SK-N-SH (cell line): ENCODE data around the gene RBMS3. TPM values are rescaled to one million over a fixed set of nuclear protein-coding genes. Genes with fewer than 3 reads are reported as not detected.

Experiments used
- CTCF ChIA-PET: fragments of 300-600, 350-600 bp; formaldehyde crosslinking; extraction: SDS; loops from one replicate; lab custom pipeline; 2021; lab: Yijun Ruan, JAX
- POLR2A ChIA-PET: fragments of 350-600 bp; sonication (Branson Sonifier 250); formaldehyde crosslinking; extraction: SDS; loops from one replicate; lab custom pipeline; 2020; ENCODE audit warnings: antibody characterized with exemption, inconsistent platforms; lab: Yijun Ruan, JAX
- DNase-seq: peaks from one replicate; pipeline ENCODE4 v3.0.0; 2012
- H2AFZ ChIP-seq: fragments of 200-600 bp; sonication (generic); 2 replicates; pipeline ENCODE4 v1.8.1; 2016; ENCODE audit warnings: antibody characterized with exemption, mild to moderate bottlenecking, low read depth
- H3F3A ChIP-seq: fragments of 200-600 bp; sonication (generic); replicated peaks from 2 replicates; pipeline ENCODE3; 2016; ENCODE audit warnings: antibody characterized with exemption, mild to moderate bottlenecking; ENCODE audit not compliant: insufficient read depth
- H3K27ac ChIP-seq, 2 experiments: fragments of 200-500 bp in 1 of 2; fragments of 200-600 bp in 1 of 2; sonication (Bioruptor generic) in 1 of 2; sonication (generic), shearing (Covaris generic) in 1 of 2; 2 replicates each; pipeline versions ENCODE4 v1.5.1 to v1.6.1; 2014 to 2016; ENCODE audit warnings: low read depth in 2 of 2, inconsistent platforms in 1 of 2, low read length in 1 of 2, mild to moderate bottlenecking in 1 of 2, mixed read lengths in 1 of 2
- H3K27me3 ChIP-seq: fragments of 200-600 bp; sonication (generic), shearing (Covaris generic); 2 replicates; pipeline ENCODE4 v1.6.1; 2016; ENCODE audit warnings: mixed run types; ENCODE audit not compliant: insufficient read depth
- H3K36me3 ChIP-seq, 2 experiments: fragments of 200-500 bp in 1 of 2; fragments of 200-600 bp in 1 of 2; sonication (Bioruptor generic) in 1 of 2; sonication (generic) in 1 of 2; replicated peaks in 1 of 2; 2 replicates each; pipeline versions ENCODE3 to v1.5.1; 2014 to 2016; ENCODE audit warnings: low read length in 1 of 2, mild to moderate bottlenecking in 1 of 2; ENCODE audit not compliant: insufficient read depth in 2 of 2, control insufficient read depth in 1 of 2
- H3K4me1 ChIP-seq, 2 experiments: fragments of 200-500 bp in 1 of 2; fragments of 200-600 bp in 1 of 2; sonication (Bioruptor generic) in 1 of 2; sonication (generic), shearing (Covaris generic) in 1 of 2; 2 replicates each; pipeline versions ENCODE4 v1.5.1 to v1.6.1; 2014 to 2016; ENCODE audit warnings: low read depth in 1 of 2, low read length in 1 of 2, mixed run types in 1 of 2; ENCODE audit not compliant: insufficient read depth in 2 of 2, control insufficient read depth in 1 of 2
- H3K4me2 ChIP-seq: fragments of 200-600 bp; sonication (generic), shearing (Covaris generic); 2 replicates; pipeline ENCODE4 v1.6.1; 2017; ENCODE audit warnings: mixed run types
- H3K4me3 ChIP-seq, 2 experiments: fragments of 200-500 bp in 1 of 2; fragments of 200-600 bp in 1 of 2; sonication (Bioruptor generic) in 1 of 2; sonication (generic), shearing (Covaris generic) in 1 of 2; 2 replicates each; pipeline versions ENCODE4 v1.5.1 to v1.8.1; 2014 to 2016; ENCODE audit warnings: low read depth in 2 of 2, inconsistent platforms in 1 of 2, low read length in 1 of 2, mild to moderate bottlenecking in 1 of 2, mixed read lengths in 1 of 2, moderate library complexity in 1 of 2
- H3K79me2 ChIP-seq: fragments of 200-600 bp; sonication (generic); 2 replicates; pipeline ENCODE4 v1.8.1; 2017; ENCODE audit warnings: mild to moderate bottlenecking; ENCODE audit not compliant: insufficient read depth
- H3K9ac ChIP-seq: fragments of 200-600 bp; sonication (generic); 2 replicates; pipeline ENCODE4 v1.6.1; 2017; ENCODE audit warnings: mixed run types
- H3K9me2 ChIP-seq: fragments of 200-600 bp; sonication (generic); 2 replicates; pipeline ENCODE4 v1.6.1; 2017; ENCODE audit warnings: mixed run types
- H3K9me3 ChIP-seq: fragments of 200-600 bp; sonication (generic); 2 replicates; pipeline ENCODE4 v1.6.1; 2017; ENCODE audit warnings: mixed run types, mild to moderate bottlenecking, moderate library complexity
- H4K20me1 ChIP-seq: fragments of 200-600 bp; sonication (generic); 2 replicates; pipeline ENCODE4 v1.6.1; 2017; ENCODE audit warnings: mild to moderate bottlenecking, mixed run types; ENCODE audit not compliant: insufficient read depth
- CHD2 ChIP-seq: fragments of 150-350 bp; IDR thresholded peaks from 2 replicates; pipeline ENCODE4 v1.6.1; 2018; ENCODE audit warnings: low read length; ENCODE audit not compliant: partially characterized antibody
- ELF1 ChIP-seq: IDR thresholded peaks from 2 replicates; pipeline ENCODE4 v1.4.0; 2012
- EP300 ChIP-seq, 2 experiments: IDR thresholded peaks; 2 replicates each; pipeline versions ENCODE4 v1.4.0 to v1.6.1; 2012; ENCODE audit warnings: borderline replicate concordance in 1 of 2, low read depth in 1 of 2, low read length in 1 of 2
- FOSL2 ChIP-seq: IDR thresholded peaks from 2 replicates; pipeline ENCODE4 v1.4.0; 2012; ENCODE audit warnings: low read depth, mild to moderate bottlenecking, moderate library complexity, borderline replicate concordance
- FOXJ3 ChIP-seq: sonication (generic); formaldehyde crosslinking; IDR thresholded peaks from 2 replicates; pipeline ENCODE4 v1.5.1; 2020; ENCODE audit warnings: mild to moderate bottlenecking, missing genetic modification reagents
- JUND ChIP-seq: IDR thresholded peaks from 2 replicates; pipeline ENCODE4 v1.4.0; 2012
- MXI1 ChIP-seq: IDR thresholded peaks from 2 replicates; pipeline ENCODE4 v1.6.1; 2012; ENCODE audit warnings: mild to moderate bottlenecking, low read depth, low read length, improper control_type of control experiment
- NRF1 ChIP-seq: IDR thresholded peaks from 2 replicates; pipeline ENCODE4 v1.6.1; 2012; ENCODE audit warnings: low read depth, mild to moderate bottlenecking, low read length
- RAD21 ChIP-seq: IDR thresholded peaks from 2 replicates; pipeline ENCODE4 v1.6.1; 2012; ENCODE audit warnings: mild to moderate bottlenecking, low read length
- RCOR1 ChIP-seq: fragments of 150-350 bp; IDR thresholded peaks from 2 replicates; pipeline ENCODE4 v1.6.1; 2017; ENCODE audit warnings: antibody characterized with exemption, low read length
- RXRA ChIP-seq: IDR thresholded peaks from 2 replicates; pipeline ENCODE4 v1.4.0; 2012; ENCODE audit warnings: low read depth, mild to moderate bottlenecking, borderline replicate concordance
- TCF12 ChIP-seq: IDR thresholded peaks from 2 replicates; pipeline ENCODE4 v1.4.0; 2012
- TEAD4 ChIP-seq: IDR thresholded peaks from 2 replicates; pipeline ENCODE4 v1.4.0; 2012; ENCODE audit warnings: mild to moderate bottlenecking, borderline replicate concordance; ENCODE audit not compliant: insufficient read depth
- YY1 ChIP-seq: IDR thresholded peaks from 2 replicates; pipeline ENCODE4 v1.4.0; 2012; ENCODE audit warnings: low read depth, mild to moderate bottlenecking
- WGBS: methylation state at CpG from one replicate; pipeline ENCODE4 v1.1.6; 2017; ENCODE audit warnings: low lambda C conversion rate; 5-methylcytosine and 5-hydroxymethylcytosine counted together
- polyA plus RNA-seq, 3 experiments: library from polyadenylated mRNA; depleted of rRNA; stranded (reverse); fragments of >200 nt; gene quantifications; 2 replicates each; pipeline ENCODE4 v1.2.3, GENCODE V29; 2012
- TF ChIP-seq, protein P1 (sequence below): IDR thresholded peaks from 2 replicates; pipeline ENCODE4 v1.4.0; 2012; ENCODE audit warnings: low read depth, borderline replicate concordance

The RBMS3 gene
- polyA plus RNA-seq, 1 of the 3 experiments (the other 2 are of a cell fraction): 8.2 TPM

DNA sequence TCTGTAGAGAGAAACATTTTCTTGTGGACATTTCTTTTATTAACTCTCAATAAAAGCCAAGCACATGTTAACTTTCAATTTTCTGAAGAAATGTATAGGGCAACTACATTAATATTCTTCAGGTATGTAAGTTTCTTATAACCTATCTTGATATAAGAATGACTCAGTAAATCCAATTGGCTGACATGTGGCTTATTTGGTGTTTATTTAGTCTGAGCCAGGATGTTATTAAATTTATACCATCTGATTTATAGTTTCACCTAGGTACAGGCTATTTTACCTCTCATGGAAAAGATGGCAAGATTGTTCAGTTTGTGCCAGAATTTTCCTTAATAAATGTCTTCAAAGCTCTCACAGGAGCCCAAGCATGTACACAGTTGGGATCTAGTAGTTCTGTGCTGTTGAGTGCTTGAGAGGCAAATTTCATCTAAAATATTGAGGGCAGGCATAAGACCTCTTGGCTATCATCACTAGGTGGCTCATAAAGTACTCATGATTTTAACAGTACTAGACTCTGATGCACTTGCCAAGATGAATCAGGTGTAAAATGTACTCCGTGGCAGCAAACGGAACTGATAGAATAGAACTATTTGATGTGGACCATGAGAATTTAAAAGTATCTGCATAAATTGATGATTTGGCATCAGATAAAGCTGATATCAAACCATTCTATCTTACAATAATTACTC is 631.9 kb downstream of the RBMS3 start:
- Histone ChIP-seq H3K79me2 (no peaks in the 10 kb centered on the region), H2AFZ (no peak overlapping the region), H3K9me3 (no peaks in the 10 kb centered on the region), H3K4me3 (no peak overlapping the region)
- CTCF ChIA-PET: no interaction called here
- TF ChIP-seq MXI1: no peak
- TF ChIP-seq RCOR1: no peak
- TF ChIP-seq YY1: no peak
- TF ChIP-seq ELF1: no peak
- TF ChIP-seq FOSL2: no peak
- TF ChIP-seq EP300 (IDR thresholded peaks at IDR 0.05; ENCODE audit: borderline replicate concordance in 1 of 2, low read depth in 1 of 2, low read length in 1 of 2): no peak
- TF ChIP-seq RAD21: no peak
- no peak for TF ChIP-seq TEAD4
- no peak for TF ChIP-seq NRF1
- no peak for TF ChIP-seq CHD2
- TF ChIP-seq, protein P1, sequence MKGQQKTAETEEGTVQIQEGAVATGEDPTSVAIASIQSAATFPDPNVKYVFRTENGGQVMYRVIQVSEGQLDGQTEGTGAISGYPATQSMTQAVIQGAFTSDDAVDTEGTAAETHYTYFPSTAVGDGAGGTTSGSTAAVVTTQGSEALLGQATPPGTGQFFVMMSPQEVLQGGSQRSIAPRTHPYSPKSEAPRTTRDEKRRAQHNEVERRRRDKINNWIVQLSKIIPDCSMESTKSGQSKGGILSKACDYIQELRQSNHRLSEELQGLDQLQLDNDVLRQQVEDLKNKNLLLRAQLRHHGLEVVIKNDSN: no peak
- no peak for TF ChIP-seq FOXJ3 (CRISPR knock-in tag)
- no peak for TF ChIP-seq RXRA
- TF ChIP-seq, all 33 proteins: peak for 0
- Histone ChIP-seq H3K4me1 (no peaks in the 10 kb centered on the region; a peak in 1 of 4 replicates), H3K4me2 (no peak overlapping the region), H4K20me1 (no peaks in the 10 kb centered on the region), H3K9me2 (peaks cover 3% of the 10 kb centered on the region; the same call in 1 of the 2 replicates), H3K36me3 (peaks cover 0 to 9% of the 10 kb centered on the region in 2 experiments), H3K27me3 (no peaks in the 10 kb centered on the region), H3F3A (peaks cover 5% of the 10 kb centered on the region), H3K27ac (no peak overlapping the region), H3K9ac (no peak overlapping the region)
- 92% methylated on average over 2 of the region's 2 CpGs for WGBS
- POLR2A ChIA-PET: no interaction called here
- no peak for DNase-seq

DNA sequence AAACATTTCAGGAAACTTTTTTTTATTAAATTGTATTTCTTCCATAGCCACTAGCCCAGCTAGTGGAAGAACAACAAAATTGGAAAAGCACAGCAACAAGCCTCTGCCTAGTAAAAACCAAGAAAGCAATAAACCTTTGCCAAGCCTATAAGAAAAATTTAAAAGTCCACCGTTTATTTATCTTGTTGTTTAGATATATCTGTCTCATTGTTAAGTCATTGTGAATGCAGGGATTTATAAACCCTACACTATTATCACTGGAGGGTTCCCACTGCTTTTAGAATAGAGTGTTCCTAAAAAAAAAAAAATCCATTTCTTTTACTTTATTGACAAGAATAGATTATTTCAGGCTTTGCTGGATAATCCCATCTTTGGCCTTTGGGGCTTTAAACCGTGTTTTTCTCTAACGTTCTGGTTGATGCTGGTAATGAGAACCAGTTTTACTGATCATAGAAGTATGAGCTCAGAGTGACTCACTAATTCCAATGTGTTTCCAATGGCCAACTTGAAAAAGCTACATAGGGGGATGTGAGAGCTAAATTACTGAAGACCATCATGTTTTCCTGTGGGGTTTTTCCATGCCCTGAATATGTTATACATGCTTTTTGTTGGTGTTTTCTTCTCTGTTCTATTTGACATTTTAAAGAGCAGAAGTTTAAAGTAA is 634.1 kb downstream of the RBMS3 start:
- no peak for DNase-seq
- WGBS: 55% methylated on average over 3 of the region's 3 CpGs
- CTCF ChIA-PET: no interaction called here
- H4K20me1 ChIP-seq: no peaks in the 10 kb centered on the region
- H3K4me3 ChIP-seq: no peak overlapping the region
- peaks cover 0 to 7% of the 10 kb centered on the region in 2 experiments for H3K36me3 ChIP-seq
- H3K27me3 ChIP-seq: no peaks in the 10 kb centered on the region
- no peak overlapping the region for H3K9ac ChIP-seq
- TF ChIP-seq RAD21 (no peak), TCF12 (peak; percentile 48), JUND (peak; percentile 59; the same call in 1 of the 2 replicates), FOSL2 (peak; percentile 59; the same call in 1 of the 2 replicates)
- H3K4me2 ChIP-seq: no peak overlapping the region
- no peaks in the 10 kb centered on the region for H3K79me2 ChIP-seq
- POLR2A ChIA-PET: no interaction called here
- no peak overlapping the region for H2AFZ ChIP-seq
- no peaks in the 10 kb centered on the region for H3K9me3 ChIP-seq
- peaks cover 9% of the 10 kb centered on the region for H3F3A ChIP-seq
- H3K4me1 ChIP-seq: no peaks in the 10 kb centered on the region; a peak in 1 of 4 replicates
- peak overlapping the region in 1 of 2 experiments; percentile 46; a peak in 1 of 4 replicates for H3K27ac ChIP-seq
- H3K9me2 ChIP-seq: peaks cover 3% of the 10 kb centered on the region; the same call in 1 of the 2 replicates
